A673 (cell line): Measurements from ENCODE around the gene SLC7A1.

ENCODE experiments used
- EZH2 ChIP-seq: fragments of 200-600 bp; sonication (generic); IDR thresholded peaks from 2 replicates; pipeline ENCODE4 v1.6.1; 2017; ENCODE audit warnings: borderline replicate concordance, low read depth, mild to moderate bottlenecking, mixed read lengths, antibody characterized with exemption, low read length; ENCODE audit not compliant: poor library complexity, severe bottlenecking
- TF ChIP-seq, protein P1 (sequence below): fragments of 300-800, 200-600 bp; sonication (generic); conservative IDR thresholded peaks from 2 replicates; pipeline ENCODE4 v1.5.1; 2017; ENCODE audit warnings: low read depth, mild to moderate bottlenecking, antibody characterized with exemption, low read length, moderate library complexity, mixed read lengths

DNA sequence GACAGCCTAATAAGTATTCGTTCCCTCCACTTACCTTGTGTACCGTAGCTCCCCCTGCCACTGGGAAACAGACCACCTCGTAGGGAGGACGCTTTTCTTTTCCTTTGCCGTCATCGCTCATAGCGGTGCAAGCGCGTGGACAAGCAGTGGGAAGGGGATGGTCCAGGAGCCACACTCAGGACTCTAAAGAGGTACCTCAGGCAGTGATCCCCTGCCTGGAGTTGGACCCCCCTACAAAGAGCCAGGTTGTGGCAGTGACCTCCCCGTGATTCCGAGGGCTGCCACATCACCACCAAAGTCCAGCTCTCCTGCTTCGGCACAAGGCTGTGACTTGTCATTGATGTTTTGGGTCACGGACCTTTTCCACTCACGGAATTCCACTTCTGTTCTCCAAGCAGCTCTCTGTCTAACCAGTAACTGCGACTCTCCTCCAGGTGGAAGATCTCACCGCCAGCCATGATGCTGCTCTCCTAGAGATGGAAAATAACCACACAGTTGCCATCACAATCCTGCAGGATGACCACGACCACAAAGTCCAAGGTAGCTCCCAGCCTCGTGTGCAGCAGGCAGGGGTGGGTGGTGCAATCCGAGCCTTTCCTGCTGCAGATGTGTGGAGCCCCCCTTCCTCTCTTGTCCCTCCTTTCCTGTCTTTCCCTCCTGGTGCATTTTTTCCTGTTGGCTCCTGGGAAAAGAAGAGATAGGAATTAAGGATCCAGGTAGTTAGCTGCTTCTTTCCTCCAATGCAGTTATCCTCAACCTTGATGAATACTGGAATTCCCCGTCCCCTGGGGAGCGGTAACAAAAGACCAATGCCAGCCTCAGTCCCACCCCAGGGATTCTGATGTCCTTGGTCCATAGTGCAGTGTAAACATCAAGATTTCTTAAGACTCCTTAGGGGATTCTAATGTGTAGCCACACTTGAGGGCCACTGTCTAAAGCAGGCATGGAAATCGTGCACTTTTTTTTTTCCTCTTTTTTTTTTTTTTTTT, 107.7 kb downstream of the SLC7A1 start:
- TF ChIP-seq, protein P1, sequence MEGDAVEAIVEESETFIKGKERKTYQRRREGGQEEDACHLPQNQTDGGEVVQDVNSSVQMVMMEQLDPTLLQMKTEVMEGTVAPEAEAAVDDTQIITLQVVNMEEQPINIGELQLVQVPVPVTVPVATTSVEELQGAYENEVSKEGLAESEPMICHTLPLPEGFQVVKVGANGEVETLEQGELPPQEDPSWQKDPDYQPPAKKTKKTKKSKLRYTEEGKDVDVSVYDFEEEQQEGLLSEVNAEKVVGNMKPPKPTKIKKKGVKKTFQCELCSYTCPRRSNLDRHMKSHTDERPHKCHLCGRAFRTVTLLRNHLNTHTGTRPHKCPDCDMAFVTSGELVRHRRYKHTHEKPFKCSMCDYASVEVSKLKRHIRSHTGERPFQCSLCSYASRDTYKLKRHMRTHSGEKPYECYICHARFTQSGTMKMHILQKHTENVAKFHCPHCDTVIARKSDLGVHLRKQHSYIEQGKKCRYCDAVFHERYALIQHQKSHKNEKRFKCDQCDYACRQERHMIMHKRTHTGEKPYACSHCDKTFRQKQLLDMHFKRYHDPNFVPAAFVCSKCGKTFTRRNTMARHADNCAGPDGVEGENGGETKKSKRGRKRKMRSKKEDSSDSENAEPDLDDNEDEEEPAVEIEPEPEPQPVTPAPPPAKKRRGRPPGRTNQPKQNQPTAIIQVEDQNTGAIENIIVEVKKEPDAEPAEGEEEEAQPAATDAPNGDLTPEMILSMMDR, result no peak
- no peak for TF ChIP-seq EZH2
